Measurements from ENCODE around the gene TRIM43.

- TF ChIP-seq, protein P1, sequence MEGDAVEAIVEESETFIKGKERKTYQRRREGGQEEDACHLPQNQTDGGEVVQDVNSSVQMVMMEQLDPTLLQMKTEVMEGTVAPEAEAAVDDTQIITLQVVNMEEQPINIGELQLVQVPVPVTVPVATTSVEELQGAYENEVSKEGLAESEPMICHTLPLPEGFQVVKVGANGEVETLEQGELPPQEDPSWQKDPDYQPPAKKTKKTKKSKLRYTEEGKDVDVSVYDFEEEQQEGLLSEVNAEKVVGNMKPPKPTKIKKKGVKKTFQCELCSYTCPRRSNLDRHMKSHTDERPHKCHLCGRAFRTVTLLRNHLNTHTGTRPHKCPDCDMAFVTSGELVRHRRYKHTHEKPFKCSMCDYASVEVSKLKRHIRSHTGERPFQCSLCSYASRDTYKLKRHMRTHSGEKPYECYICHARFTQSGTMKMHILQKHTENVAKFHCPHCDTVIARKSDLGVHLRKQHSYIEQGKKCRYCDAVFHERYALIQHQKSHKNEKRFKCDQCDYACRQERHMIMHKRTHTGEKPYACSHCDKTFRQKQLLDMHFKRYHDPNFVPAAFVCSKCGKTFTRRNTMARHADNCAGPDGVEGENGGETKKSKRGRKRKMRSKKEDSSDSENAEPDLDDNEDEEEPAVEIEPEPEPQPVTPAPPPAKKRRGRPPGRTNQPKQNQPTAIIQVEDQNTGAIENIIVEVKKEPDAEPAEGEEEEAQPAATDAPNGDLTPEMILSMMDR (IDR thresholded peaks at IDR 0.05) = no peak
- TF ChIP-seq POLR2A (IDR thresholded peaks at IDR 0.05) = no peak
Observed at GRCh38 chr2:95574506-95574905, 17.3 kb upstream of the TRIM43 start.
